ENCODE measurements around the gene GATM. TPM values are rescaled to one million over a fixed set of nuclear protein-coding genes. Genes with fewer than 3 reads are reported as not detected.

The GATM gene
- total RNA-seq, 1 experiment from 2014 or later = 10.7 TPM

DNA sequence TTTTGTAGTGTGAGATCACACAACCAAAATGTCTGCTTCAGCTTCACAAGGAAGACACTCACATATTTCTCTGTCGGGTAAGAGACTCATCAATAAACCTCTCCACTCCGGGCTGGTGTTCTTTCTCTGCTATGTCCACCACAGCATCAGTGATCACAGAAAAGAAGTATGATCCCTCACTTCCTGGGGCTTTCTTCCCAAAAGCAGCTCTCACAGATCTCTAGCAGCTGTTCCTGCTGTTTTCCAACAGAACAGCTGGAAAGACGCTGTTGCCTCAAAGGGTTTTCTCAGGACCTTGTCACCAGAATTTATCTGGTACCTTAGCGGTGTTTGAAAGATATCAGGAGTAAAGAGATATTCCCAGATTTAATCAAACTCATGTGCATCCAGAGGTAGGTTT is 46.4 kb downstream of the GATM start:
- no CpG with 5 or more reads among the region's 4 CpGs for WGBS (ENCODE audit: extremely low coverage, insufficient read length, low lambda C conversion rate)
- Histone ChIP-seq H2AFZ (ENCODE audit: low read length) (no peak overlapping the region), H3K27ac (ENCODE audit: insufficient read length, low read depth, low read length) (no peak overlapping the region), H2BK20ac (ENCODE audit: low read depth, low read length, poor library complexity, severe bottlenecking) (no peak overlapping the region), H3K14ac (ENCODE audit: insufficient read depth, low read length) (no peak overlapping the region), H4K5ac (ENCODE audit: insufficient read length, low read depth, low read length) (no peak overlapping the region), H3K18ac (ENCODE audit: insufficient read length, low read depth, low read length) (no peak overlapping the region), H3K9ac (ENCODE audit: extremely low read depth, insufficient read length, low read length) (no peak overlapping the region), H3K27me3 (ENCODE audit: insufficient read depth, low read length) (no peaks in the 10 kb centered on the region), H4K91ac (ENCODE audit: insufficient read length, low read depth, low read length) (no peak overlapping the region), H2BK5ac (ENCODE audit: insufficient read length, low read length) (no peak overlapping the region), H4K8ac (replicated peaks; ENCODE audit: insufficient read length, low read depth, low read length) (no peak overlapping the region), H3K23ac (ENCODE audit: insufficient read length, low read depth, low read length) (no peak overlapping the region), H3K4me1 (ENCODE audit: insufficient read depth, low read length) (peaks cover under 1% of the 10 kb centered on the region; the same call in 1 of the 2 replicates), H3T11ph (ENCODE audit: low read length) (no peak overlapping the region), H2BK120ac (ENCODE audit: low read depth, low read length, poor library complexity, severe bottlenecking) (no peak overlapping the region), H3K9me3 (ENCODE audit: control insufficient read depth, low read depth, low read length) (no peaks in the 10 kb centered on the region), H3K79me1 (ENCODE audit: insufficient read depth, low read depth, low read length, poor library complexity, severe bottlenecking) (no peaks in the 10 kb centered on the region), H3K23me2 (ENCODE audit: insufficient read length, low read depth, low read length, poor library complexity, severe bottlenecking) (no peaks in the 10 kb centered on the region), H3K4ac (ENCODE audit: low read depth, low read length) (no peak overlapping the region), H3K56ac (ENCODE audit: insufficient read length, low read depth, low read length) (no peak overlapping the region), H2AK5ac (ENCODE audit: insufficient read length, low read length) (no peak overlapping the region), H3K79me2 (ENCODE audit: insufficient read depth, low read length) (no peaks in the 10 kb centered on the region), H2BK15ac (ENCODE audit: low read depth, low read length) (no peak overlapping the region; the same call in 1 of the 2 replicates), H2BK12ac (ENCODE audit: insufficient read length, low read depth, low read length) (no peak overlapping the region), H4K20me1 (ENCODE audit: control insufficient read depth, insufficient read depth, insufficient read length) (no peaks in the 10 kb centered on the region), H3K4me2 (ENCODE audit: insufficient read depth, insufficient read length, low read length) (no peak overlapping the region)
- H3K9me3 Mint-ChIP-seq = no peaks in the 10 kb centered on the region
- no peaks in the 10 kb centered on the region for H3K36me3 Mint-ChIP-seq (ENCODE audit: insufficient read depth in 1 of 3, low read depth in 3 of 3)
- H3K27ac Mint-ChIP-seq = no peak overlapping the region
- DNase-seq = no peak
- peaks cover 10% of the 10 kb centered on the region in 2 experiments for H3K4me1 Mint-ChIP-seq
- H3K4me3 Mint-ChIP-seq = no peak overlapping the region
- H3K27me3 Mint-ChIP-seq (ENCODE audit: low read depth) = peaks cover 2% of the 10 kb centered on the region; the same call in 1 of the 2 replicates
- TF ChIP-seq, protein P1, sequence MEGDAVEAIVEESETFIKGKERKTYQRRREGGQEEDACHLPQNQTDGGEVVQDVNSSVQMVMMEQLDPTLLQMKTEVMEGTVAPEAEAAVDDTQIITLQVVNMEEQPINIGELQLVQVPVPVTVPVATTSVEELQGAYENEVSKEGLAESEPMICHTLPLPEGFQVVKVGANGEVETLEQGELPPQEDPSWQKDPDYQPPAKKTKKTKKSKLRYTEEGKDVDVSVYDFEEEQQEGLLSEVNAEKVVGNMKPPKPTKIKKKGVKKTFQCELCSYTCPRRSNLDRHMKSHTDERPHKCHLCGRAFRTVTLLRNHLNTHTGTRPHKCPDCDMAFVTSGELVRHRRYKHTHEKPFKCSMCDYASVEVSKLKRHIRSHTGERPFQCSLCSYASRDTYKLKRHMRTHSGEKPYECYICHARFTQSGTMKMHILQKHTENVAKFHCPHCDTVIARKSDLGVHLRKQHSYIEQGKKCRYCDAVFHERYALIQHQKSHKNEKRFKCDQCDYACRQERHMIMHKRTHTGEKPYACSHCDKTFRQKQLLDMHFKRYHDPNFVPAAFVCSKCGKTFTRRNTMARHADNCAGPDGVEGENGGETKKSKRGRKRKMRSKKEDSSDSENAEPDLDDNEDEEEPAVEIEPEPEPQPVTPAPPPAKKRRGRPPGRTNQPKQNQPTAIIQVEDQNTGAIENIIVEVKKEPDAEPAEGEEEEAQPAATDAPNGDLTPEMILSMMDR (conservative IDR thresholded peaks at IDR 0.05) = no peak

All from H9 (cell line).